Upper lobe of right lung (tissue), 1 donor: ENCODE data around the gene PHLDB1. TPM values are rescaled to one million over a fixed set of nuclear protein-coding genes. Genes with fewer than 3 reads are reported as not detected.
"Not testable (repeated sequence)": the region's sequence is repeated elsewhere in the genome, so short reads cannot be mapped to it uniquely, and the experiment has no call there.

Experiments
- ATAC-seq: fragments of 200-7000 bp; cut with Tn5 transposase; one replicate; pipeline ENCODE4 v1.9.1; 2020; ENCODE audit warnings: mild to moderate bottlenecking, moderate library complexity
- DNase-seq: peaks from one replicate; pipeline ENCODE4 v3.0.0-alpha.2; 2020
- H3K27ac ChIP-seq: fragments of 200-600 bp; one replicate; pipeline ENCODE4 v1.8.0; 2022
- H3K27me3 ChIP-seq: fragments of 200-600 bp; one replicate; pipeline ENCODE4 v1.8.0; 2022; ENCODE audit warnings: mild to moderate bottlenecking
- H3K36me3 ChIP-seq: fragments of 200-600 bp; one replicate; pipeline ENCODE4 v1.8.0; 2022
- H3K4me1 ChIP-seq: fragments of 200-600 bp; one replicate; pipeline ENCODE4 v1.8.0; 2022
- H3K4me3 ChIP-seq: fragments of 200-600 bp; one replicate; pipeline ENCODE4 v1.8.0; 2022; ENCODE audit warnings: mild to moderate bottlenecking
- H3K9me3 ChIP-seq: fragments of 200-600 bp; one replicate; pipeline ENCODE4 v1.8.0; 2022
- CTCF ChIP-seq: fragments of 200-600 bp; IDR thresholded peaks from one replicate; pipeline ENCODE4 v1.8.0; 2022; ENCODE audit warnings: antibody characterized with exemption
- intact Hi-C: fragments of 100-400 bp; cut with DNase I; formaldehyde crosslinking; loops from one replicate; pipeline ENCODE4 v1.11.0; 2022
- total RNA-seq: library from RNA; stranded (reverse); fragmentation: NEBNext Ultra II Directional; extraction: Animal tissue kit (Norgen Biotek cat#: 25700); gene quantifications from one replicate; pipeline ENCODE4 v1.2.1, GENCODE V29; 2021
- donor health status: DM: no; HTN: yes; CAD: no; lungs with severe emphysema.

The PHLDB1 gene
- total RNA-seq, 1 donor from 2014 or later: 79.6 TPM

GRCh38 chr11:118671254-118671653 lies 63.8 kb downstream of the PHLDB1 start:
- Histone ChIP-seq H3K27ac (no peak overlapping the region), H3K4me3 (no peak overlapping the region), H3K36me3 (no peaks in the 10 kb centered on the region), H3K9me3 (no peaks in the 10 kb centered on the region), H3K27me3 (no peaks in the 10 kb centered on the region), H3K4me1 (no peaks in the 10 kb centered on the region)
- ATAC-seq (no peak), DNase-seq (no peak)
- intact Hi-C loops: no loop called here
- TF ChIP-seq CTCF: no peak

GRCh38 chr11:118672846-118673245 lies 65.4 kb downstream of the PHLDB1 start:
- Histone ChIP-seq H3K4me3 (no peak overlapping the region), H3K27ac (no peak overlapping the region), H3K36me3 (no peaks in the 10 kb centered on the region), H3K9me3 (no peaks in the 10 kb centered on the region), H3K4me1 (no peaks in the 10 kb centered on the region), H3K27me3 (no peaks in the 10 kb centered on the region)
- no peak for TF ChIP-seq CTCF
- ATAC-seq: peak; percentile 26
- intact Hi-C loops: no loop called here
- no peak for DNase-seq

DNA sequence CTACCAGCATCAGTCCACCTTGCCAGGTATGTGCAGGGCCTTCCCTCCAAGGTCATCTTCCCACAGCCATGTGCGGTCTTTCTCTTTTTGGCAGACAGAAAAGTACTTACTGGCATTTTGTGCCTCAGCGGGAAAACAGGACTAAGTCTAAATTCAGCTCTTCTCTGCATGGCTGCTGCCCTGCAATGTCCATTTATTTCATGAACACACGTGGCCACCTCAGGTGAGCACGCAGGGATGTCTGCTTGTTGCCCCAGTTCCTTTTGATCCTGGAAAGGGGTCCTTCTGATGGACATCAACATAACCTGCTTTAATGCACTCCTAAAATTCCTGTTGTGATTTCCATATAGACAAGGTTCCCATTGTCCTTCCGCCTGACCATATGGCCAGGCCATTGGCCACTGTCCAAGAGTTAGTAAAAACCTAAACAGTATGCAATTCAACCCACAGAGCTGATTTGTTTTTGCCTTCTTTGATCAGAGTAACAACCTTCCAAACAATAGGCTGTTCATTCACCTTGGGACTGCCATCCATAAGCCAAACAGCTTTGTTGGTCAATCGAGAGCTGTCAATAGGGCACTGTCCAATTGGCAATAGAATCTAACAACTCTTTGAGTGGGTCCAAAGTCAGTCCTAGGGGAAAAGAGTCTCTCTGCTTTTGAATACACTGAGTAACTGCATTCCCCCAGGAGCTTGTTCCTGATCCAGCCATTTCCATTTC lies 66.1 kb downstream of the PHLDB1 start:
- Histone ChIP-seq H3K27me3 (no peaks in the 10 kb centered on the region), H3K9me3 (no peaks in the 10 kb centered on the region), H3K27ac (no peak overlapping the region), H3K4me1 (no peaks in the 10 kb centered on the region), H3K36me3 (no peaks in the 10 kb centered on the region), H3K4me3 (no peak overlapping the region)
- intact Hi-C loops: no loop called here
- DNase-seq: peak; percentile 15
- no peak for TF ChIP-seq CTCF
- no peak for ATAC-seq

- no peak overlapping the region for H3K27ac ChIP-seq
- H3K36me3 ChIP-seq: no peaks in the 10 kb centered on the region
- no peaks in the 10 kb centered on the region for H3K27me3 ChIP-seq
- no peak overlapping the region for H3K4me3 ChIP-seq
- TF ChIP-seq CTCF: no peak
- no peak for DNase-seq
- intact Hi-C loops: no loop called here
- no peaks in the 10 kb centered on the region for H3K4me1 ChIP-seq
- no peak for ATAC-seq
- no peaks in the 10 kb centered on the region for H3K9me3 ChIP-seq
Measured at GRCh38 chr11:118674082-118674435, 66.6 kb downstream of the PHLDB1 start.

DNA sequence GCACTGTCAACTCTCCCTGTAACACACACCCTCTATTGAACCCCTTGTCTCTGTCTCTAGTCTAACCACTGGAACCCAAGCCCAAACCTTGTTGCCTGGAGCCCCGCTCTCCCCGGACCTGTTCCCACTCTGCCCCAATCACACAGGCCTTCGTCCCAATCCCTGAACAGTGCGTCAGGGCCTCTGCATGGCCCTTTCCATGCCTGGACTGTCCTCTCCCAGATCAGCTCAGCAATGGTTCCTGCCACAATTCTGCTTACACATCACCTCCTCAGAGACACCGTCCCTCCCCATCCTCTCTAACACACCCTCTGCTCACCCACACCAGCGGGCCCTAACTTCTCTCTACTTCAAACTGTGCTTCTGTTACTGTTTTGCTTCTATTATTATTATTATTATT lies 70.6 kb downstream of the PHLDB1 start:
- H3K27ac ChIP-seq: no peak overlapping the region
- H3K36me3 ChIP-seq: no peaks in the 10 kb centered on the region
- no peak for TF ChIP-seq CTCF
- ATAC-seq: no peak
- H3K9me3 ChIP-seq: no peaks in the 10 kb centered on the region
- H3K4me3 ChIP-seq: no peak overlapping the region
- intact Hi-C loops: no loop called here
- no peaks in the 10 kb centered on the region for H3K4me1 ChIP-seq
- DNase-seq: peak; percentile 22
- H3K27me3 ChIP-seq: no peaks in the 10 kb centered on the region

DNA sequence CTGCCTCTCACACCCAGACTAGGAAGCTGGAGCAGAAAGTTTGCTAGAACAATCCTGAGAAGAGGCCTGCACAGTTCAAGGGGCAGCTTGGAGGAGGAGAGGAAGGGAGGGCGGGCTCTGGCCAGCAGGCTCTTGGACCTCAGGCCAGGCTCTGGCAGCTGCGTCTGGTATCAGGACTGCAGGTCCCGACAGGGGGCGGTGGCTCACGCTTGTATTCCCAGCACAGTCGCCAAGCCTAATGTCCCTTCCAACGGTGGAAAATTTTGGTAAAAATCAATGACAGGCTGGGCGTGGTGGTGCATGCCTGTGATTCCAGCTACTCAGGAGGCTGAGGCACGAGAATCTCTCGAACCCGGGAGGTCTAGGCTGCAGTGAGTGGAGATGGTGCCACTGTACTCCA lies 71.5 kb downstream of the PHLDB1 start:
- H3K27ac ChIP-seq, H3K4me3 ChIP-seq, H3K9me3 ChIP-seq, H3K4me1 ChIP-seq, H3K36me3 ChIP-seq, H3K27me3 ChIP-seq, intact Hi-C loops: not testable (repeated sequence)
- peak; percentile 81 for ATAC-seq
- DNase-seq: peak; percentile 69
